ENCODE measurements around the gene TM9SF4.
"Not testable (repeated sequence)": the region's sequence is repeated elsewhere in the genome, so short reads cannot be mapped to it uniquely, and the experiment has no call there.

The TM9SF4 gene

DNA sequence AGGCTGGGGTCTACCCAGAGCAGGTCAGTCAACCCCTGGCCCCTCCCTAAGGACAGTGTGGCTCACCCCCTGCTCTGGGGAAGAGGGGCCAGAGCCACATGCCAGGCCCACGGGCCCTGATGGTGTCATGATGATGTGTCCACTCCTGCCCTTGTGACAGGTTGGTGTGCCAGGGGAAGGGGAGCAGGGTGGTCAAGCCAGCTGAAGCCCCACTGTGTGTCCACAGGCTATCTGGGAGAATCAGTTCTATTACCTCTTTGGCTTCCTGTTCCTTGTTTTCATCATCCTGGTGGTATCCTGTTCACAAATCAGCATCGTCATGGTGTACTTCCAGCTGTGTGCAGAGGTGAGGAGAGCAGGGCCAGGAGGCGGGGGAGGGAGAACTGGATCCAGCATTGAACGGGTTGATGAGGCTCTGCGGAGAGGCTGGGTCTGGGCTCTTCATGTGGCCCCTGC lies 50.3 kb downstream of the TM9SF4 start:
- DNase-seq = no peak

DNA sequence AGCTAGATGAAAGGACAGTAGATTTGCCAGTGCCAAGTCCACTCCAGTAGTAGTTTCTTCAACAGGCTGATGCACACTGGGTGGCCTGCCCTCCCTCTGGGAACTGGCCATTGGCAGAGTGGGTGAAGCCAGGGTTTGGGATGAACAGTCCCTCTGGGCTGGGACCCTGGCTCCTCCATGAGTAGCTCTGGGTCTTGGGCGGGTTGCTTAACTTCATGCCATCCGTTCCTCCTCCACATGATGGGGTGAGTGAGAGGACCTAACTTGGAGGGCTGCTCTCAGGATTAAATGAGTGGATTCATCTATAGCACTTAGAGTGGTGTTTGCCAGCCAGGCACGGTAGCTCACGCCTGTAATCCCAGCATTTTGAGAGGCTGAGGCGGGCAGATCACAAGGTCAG lies 50.8 kb downstream of the TM9SF4 start:
- no peak for DNase-seq

DNA sequence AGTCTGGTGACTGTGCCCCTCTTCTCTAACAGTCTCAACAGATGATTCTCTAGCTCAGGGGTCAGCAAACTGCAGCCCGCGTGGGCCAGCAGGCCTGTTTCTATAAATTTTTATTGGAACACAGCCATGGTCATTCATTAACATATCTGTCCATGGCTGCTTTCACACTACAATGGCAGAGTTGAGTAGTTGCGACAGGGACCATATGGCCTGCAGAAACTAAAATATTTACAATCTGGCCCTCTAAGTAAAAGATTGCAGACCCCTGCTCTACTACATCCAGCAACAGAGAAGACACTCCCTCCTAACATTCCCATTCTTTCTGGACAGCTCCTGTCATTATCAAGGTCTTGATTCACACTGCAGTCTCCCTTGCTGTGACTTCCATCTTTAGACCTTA lies 52.8 kb downstream of the TM9SF4 start:
- no peak for DNase-seq

DNA sequence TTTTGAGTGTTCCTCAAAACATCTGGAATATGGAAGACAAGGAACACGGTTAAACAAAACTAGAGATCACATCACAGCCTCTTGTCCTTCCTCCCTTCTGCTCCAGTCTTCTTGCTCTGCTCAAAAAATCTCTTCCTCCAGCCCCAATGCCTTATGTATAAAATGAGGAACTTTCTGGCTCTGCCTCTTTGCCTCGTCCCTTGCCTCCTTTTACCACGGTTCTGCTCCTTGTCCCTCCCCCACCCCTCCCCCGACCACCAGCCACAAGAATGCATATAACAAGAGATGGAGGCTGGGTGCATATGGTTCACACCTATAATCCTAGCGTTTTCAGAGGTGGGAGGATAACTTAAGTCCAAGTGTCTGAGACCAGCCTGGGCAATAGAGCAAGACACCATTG lies 54.4 kb downstream of the TM9SF4 start:
- DNase-seq = no peak

DNA sequence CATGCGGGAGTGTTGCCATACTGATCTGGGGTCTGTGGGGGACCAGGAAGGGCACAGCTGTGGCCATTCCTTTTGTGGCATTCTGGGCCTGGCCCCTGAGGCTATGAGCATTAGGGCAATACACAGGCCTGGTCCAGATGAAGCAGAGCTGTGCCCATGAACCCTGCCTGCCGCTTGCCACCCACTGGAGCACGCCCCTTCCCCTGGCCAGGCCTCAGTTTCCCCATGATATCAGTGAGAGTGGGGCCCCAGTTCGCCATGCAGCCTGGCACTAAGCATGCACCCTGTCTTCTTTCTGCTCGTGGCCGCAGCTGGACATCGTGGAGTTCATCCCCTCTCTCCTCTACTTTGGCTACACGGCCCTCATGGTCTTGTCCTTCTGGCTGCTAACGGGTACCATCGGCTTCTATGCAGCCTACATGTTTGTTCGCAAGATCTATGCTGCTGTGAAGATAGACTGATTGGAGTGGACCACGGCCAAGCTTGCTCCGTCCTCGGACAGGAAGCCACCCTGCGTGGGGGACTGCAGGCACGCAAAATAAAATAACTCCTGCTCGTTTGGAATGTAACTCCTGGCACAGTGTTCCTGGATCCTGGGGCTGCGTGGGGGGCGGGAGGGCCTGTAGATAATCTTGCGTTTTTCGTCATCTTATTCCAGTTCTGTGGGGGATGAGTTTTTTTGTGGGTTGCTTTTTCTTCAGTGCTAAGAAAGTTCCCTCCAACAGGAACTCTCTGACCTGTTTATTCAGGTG lies 55.6 kb downstream of the TM9SF4 start:
- no peak for DNase-seq

DNA sequence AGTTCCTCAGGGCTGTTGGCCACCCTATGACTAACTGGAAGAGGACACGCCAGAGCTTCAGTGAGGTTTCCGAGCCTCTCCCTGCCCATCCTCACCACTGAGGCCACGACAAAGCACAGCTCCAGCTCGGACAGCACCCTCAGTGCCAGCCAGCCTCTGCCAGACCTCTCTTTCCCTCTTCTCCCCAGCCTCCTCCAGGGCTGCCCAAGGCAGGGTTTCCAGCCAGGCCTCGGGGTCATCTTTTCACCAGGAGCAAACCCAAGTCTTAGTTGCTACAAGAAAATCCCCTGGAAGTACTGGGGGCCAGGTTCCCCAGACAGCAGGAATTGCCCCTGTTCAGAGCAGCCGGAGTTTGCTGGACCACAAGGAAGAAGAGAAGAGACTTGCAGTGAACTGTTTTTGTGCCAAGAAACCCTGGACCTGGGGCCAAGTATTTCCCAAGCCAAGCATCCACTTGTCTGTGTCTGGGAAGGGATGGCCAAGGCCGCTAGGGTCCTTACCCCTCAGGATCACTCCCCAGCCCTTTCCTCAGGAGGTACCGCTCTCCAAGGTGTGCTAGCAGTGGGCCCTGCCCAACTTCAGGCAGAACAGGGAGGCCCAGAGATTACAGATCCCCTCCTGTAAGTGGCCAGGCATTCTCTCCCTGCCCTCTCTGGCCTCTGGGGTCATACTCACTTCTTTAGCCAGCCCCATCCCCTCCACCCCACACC lies 56.5 kb downstream of the TM9SF4 start:
- no peak for DNase-seq

DNA sequence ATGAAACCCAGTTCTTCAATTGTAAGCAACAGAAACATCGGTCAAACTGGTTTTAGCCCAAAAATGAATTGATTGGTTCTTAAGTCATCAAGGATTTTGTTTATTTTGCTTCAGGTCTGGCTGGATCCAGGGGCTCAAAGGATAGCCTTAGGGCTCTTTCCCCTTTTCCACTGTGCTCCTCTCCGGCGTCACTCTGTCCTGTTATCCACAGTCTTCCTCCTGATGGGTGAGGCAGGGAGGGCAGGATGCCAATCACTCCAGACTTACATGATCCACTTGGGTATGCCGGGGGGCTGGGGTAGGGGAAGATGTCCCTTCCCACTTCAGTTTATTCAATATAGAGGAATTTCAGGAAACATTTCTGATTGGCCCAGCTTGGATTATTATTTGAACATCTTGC lies 58.0 kb downstream of the TM9SF4 start:
- no peak for DNase-seq

DNA sequence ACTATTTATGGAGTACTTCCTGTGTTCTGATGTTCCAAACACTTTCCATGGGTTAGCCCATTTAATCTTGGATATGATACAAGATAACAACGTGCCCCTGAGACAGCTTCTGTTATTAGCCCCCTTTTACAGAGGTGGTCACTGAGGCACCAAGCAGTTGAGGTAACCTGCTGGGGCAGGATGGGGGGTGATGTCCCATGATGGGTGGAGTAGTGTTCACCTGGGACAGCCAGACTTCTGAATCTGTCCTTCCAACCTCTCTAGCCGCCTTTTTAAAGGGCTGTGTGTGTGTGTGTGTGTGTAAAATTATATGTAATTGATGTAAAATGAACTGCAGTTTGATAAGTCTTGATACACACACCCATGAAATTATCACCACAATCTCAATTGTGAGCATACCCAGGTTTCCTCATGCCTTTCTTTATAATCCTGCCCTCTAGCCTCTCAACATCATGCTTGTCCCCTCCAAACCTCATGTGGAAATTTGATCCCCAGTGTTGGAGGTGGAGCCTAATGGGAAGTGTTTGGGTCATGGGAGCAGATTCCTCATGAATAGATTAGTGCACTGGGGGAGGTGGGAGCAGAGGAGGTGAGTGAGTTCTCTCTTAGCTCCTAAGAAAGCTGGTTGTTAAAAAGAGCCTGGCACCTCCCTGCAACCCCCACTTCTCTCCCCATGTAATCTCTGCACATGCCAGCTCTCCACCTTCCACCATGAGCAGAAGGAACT lies 58.8 kb downstream of the TM9SF4 start:
- DNase-seq = peak; percentile 41

DNA sequence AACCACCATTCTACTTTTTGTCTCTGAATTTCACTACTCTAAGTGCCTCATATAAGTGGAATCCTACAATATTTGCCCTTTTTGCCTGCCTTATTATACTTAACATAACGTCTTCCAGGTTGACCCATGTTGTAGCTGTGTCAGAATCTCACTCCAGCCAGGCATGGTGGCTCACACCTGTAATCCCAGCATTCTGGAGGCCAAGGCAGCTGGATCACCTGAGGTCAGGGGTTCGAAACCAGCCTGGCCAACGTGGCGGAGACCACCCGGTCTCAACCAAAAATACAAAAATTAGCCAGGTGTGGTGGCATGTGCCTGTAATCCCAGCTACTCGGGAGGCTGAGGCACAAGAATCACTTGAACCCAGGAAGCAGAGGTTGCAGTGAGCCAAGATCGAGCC lies 68.2 kb downstream of the TM9SF4 start:
- not testable (repeated sequence) for DNase-seq

DNA sequence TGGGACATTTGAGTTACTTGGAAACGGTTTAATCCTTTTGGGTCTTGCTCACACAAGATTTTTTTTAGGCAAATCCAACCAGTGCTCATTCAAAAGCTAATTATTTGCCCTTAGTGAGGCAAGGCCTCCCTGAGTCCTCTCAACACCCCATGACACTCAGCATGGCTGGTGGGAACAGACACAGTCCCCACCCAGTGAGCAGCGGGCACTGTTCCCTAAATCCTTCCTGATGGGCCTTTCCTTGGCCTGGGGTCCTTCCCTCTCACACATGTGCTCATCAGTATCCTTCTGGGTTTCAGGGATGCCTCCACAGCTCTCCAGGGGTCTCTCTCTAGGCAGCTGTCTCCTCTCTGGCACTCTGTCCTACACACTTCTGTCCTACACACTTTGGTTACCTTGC lies 70.0 kb downstream of the TM9SF4 start:
- DNase-seq = no peak

DNA sequence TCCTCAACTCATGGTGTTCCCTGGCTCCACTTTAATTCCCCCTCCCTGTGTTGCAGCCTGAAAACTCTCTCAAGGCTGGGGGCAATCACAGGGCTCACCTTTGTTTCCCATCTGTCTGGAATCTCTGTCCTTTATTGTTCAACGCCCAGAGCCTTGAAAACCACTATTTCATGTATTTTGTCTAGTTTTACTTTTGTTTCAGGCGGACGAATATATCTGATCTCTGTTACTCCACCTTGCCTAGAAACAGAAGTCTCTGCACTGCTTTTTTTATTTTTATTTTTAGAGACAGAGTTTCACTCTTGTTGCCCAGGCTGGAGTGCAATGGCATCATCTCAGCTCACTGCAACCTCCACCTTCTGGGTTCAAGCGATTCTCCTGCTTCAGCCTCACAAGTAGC lies 70.4 kb downstream of the TM9SF4 start:
- DNase-seq = no peak

DNA sequence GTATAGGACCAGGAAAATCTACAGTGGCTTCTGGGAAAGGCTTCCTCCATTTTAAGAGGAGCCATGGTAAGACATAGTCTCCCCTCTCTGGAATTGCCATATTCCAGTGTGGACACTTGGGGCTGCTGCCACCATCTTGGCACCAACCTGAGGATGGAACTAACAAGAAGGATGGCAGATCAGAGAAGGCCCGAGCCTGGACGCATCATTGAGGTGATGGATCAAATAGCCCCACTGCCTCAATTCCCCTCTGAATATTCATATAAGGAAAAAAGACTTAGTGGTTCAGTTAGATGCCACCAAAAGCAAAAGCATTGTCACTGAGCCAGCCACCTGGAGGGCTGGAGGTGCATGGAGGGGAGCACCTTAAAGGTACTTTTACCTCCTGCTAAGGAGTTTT lies 72.1 kb downstream of the TM9SF4 start:
- DNase-seq = no peak

DNA sequence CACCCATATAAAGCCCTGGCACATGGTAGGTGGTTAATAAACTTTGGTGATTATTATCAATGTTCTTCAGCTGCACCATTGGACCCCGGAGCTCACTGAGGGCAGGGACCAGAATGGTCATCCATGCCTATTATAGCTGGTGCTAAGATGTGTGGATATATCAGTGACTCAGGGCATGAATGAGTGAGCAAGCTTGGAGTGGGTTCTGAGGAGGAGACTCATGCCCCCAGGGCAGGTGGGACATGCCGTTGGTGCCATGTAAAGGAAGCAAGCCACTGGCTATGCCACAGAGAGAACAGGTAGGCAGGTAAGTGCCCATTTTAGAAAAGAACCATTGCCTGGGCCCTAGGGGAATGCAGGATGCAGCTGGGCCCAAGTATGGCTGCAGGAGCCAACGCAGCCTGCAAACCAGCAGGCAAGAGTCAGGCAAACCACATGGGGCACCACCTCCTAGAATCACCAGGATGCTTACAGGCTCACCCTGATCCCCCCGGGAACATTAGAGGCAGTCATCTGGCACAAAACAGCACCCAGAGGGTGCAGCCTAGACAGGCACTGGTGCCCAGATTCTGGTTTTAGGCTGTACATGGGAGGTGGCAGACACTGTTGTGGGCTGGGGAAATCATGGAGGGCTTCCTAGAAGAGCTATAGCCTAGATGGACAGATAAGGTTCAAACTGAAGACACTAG lies 74.6 kb downstream of the TM9SF4 start:
- DNase-seq = no peak

DNA sequence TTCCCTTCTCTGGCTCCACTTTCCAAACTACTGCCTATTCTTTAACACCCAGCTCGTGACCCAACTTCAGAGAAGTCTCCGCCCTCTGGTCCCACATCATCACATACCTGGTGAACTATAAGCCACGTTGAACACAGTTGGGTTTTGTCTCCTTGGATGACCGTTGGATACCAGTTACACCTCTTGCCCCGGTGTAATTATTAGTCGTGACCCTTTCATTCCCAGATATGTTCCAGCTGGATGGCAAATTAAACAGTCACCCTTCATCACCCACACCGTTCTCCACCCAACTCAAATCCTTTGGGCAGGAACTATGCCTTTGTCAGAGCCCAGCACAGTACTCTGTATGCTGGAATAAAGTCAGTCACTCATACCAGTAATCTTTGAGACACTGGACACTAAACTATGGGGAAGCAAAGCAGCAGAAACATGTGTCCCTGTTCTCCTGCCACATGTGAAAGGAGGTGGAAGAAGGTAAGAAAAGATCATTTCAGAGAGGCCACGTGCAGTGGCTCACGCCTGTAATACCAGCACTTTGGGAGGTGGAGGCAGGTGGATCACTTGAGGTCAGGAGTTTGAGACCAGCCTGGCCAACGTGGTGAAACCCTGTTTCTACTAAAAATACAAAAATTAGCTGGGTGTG lies 75.6 kb downstream of the TM9SF4 start:
- DNase-seq = no peak

DNA sequence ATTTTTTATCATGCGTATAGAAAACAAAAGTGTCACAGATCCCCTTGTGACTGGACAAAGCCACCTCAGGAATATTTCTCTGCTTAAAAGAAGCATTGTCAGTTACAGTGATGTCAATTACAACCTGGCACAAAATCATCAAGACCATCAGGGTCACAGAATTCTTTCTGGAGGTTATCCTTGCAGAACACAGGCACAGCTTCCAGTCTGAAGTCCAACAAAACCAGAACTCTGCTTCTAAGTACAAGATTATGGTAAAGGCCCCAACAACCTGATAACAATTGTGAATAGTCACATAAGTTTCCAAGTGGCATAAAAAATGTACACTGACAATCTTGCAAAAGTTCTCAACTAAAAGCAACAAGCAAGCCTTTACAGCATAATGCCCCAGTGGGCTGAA lies 77.0 kb downstream of the TM9SF4 start:
- DNase-seq = no peak

DNA sequence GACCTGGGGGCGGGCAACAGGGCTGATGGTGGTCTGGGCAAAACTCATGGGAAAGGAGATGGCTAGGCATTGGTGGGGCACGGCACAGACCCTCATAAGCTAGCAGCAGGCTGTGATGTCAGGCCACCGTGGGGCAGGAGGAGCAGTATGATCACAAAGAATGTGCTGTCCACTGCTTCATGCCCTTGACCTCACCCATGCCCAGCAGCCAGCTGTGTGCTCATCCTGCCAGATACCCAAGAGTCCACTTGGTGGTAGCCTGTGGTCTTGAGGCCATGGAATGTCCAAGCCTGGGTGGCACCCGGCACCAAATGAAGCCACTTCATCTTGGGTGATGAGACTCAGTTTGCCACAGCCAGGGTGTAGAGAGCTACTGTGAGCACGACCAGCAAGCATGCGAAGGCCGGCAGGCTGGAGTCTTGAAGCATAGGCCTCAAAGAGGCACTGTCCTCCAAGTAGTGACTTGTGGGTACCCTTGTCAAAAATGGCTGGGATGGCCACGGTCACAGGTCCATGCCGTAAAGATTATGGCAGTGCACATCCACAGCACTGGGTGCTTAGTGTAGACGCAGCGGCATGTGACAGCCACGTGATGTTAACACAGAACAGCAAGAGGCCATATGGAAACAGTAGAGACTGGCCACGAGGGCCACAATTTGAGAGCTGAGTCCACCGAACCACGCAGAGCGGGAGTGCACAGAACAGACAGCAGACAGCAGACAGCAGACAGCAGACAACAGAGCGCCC lies 79.0 kb downstream of the TM9SF4 start:
- no peak for DNase-seq

DNA sequence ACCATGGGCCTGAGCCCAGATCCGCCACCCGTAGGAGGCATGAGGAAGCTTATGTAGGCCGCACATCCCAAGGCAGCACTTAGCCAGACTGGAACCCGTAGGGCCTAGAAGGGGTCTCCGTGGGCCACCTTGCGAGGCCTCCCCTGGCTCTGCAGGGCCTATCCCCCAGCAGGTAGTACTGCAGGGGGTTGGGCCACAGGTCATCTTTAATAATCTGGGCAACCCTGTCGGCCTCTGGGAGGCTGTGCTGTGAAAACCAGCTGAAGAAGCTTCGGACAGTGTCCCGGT lies 79.6 kb downstream of the TM9SF4 start:
- DNase-seq = no peak

DNA sequence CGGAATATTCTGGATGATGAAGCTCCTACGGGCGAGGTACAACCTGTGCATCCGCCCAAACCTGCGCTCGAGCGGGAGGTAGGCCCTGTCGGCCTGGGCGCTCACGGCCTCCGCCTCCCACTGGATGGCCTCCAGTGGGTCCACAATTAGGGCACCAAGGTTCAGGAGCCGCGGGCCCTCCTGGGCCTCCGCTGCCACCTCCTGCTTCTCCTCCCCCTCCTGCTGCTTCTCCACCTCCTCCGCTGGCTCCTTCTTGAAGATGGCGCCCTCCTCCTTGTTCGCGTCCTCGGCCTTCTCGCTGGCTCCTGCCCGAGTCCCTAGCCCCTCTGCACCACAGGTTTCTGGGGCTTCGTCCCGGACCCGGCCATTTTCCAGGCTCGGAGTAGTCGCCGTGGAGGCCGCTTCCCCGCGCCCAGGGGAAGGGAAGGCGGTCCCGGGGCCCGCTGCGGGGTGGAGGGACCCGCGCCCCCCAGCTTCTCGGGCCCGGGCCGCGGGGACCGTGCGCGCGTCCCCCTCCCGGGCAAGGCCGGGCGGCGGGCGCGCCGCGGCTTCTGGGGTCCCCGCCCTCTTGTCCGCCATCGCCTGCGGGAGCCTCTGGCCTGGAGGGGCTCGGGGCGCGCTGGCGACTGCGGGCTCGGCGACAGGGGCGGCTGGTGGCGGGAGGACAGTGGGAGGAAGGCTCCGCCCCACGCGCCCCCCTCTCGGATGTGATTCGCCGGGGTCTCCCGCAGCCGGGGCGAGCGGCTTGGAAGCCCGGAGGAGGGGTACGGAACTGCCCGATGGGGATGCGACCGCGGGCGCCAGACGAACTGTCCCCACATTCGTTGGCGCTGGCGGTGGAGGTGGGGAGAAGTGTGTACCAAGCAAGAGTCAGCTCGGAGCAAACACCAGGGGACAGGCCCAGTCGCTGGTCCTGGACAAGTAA lies 80.4 kb downstream of the TM9SF4 start:
- DNase-seq = no peak

DNA sequence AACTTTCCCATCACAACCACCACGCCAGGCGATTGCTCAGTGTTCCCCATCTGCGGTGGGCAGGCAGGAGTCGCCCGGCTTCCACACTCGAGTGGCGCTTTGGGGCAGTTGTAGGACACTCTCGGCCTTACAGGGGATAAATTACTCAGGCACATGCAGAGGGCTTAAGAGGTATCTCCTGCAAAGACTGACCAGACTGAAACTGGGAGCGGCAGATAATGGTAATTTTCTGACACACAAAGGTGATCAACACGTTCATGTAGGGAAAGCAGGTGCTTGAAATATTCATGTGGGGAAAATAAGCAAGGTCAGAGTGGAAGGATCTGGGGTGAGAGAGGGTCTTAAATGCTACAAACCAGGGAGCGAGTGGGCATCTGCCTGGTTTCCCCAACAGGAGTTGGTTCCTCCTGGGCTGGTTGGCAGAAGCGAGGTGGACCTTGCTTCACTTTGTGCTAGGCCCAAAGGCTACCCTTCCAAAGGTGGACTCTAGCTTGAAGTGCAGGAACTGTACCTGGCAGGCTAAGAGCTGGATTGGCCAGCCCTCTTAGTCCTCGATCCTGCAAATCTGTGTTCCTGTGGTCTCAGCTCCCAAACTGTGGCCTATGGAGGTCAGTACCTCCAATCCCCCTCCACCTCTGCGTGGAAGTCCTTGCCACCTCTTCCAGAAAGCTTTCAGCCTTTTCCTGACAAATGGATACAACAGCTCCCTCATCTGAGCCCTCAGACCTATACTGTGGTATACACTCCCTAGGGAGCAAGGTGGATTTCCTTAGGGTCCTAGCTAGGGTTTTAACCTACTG lies 81.3 kb downstream of the TM9SF4 start:
- no peak for DNase-seq

DNA sequence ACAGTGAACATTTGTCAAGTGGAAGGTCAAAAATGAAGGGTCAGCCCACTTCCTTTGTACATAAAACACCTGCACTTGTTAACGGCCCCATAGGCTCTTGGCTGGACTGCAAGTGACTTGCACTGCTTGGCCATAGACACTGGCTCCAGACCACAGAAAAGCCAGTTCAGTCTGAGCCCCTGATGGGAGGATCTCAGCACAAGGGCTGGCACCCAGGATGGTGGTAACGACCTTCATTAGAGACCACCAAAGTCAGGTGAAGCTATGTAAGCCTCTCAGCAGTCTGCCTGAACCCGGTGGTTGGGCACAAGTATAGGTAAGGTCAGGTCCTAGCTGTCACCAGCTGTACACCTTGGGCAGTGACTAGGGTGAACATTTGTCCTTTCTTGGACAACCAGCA lies 81.9 kb downstream of the TM9SF4 start:
- DNase-seq = no peak

All from NCI-H524 treated with DMSO at 0.1 percent for 48 hours (cell line).